Stimulated activated CD4-positive, alpha-beta T cell treated with anti-CD3 and anti-CD28 coated beads, Interleukin-15, amount 100 ng/mL, for 1 hour (primary cell): ENCODE measurements around the gene CRPPA.
"Not testable (repeated sequence)": the region's sequence is repeated elsewhere in the genome, so short reads cannot be mapped to it uniquely, and the experiment has no call there.

Experiments used
- DNase-seq, 2 donors: peaks; one replicate each; pipeline ENCODE4 v3.0.0-alpha.2; 2020; ENCODE audit warnings: low read depth in 1 of 2, low spot score in 1 of 2

Gene CRPPA

GRCh38 chr7:16398146-16399017 lies 23.0 kb downstream of the CRPPA start:
- DNase-seq = no peak

DNA sequence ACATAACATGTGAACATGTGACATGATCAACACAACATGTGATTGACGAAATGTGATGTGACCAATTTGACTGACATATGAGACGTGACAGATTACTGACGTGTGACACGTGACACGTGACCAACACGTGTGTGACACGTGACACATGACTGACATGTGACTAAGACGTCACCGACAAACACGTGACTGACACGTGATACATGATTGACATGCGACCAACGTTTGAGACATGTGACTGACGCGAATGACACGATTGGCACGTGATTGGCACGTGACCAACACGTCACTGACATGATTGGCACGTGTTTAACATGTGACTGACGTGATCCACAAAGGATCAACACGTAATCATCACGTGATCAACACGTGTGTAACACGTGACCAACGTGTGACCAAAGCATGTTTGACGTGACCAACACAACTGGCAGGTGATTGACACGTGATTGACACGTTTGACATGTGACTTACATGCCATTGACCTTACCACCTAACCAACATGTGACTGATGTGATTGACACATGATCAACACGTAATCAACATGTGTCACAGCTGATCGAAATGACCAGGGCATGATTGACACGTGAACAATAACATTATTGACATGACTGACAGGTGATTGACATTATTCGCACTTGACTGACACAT lies 23.7 kb downstream of the CRPPA start:
- no peak for DNase-seq

GRCh38 chr7:16396766-16397500 lies 24.4 kb downstream of the CRPPA start:
- no peak for DNase-seq

GRCh38 chr7:16395121-16395520 lies 26.2 kb downstream of the CRPPA start:
- no peak for DNase-seq

DNA sequence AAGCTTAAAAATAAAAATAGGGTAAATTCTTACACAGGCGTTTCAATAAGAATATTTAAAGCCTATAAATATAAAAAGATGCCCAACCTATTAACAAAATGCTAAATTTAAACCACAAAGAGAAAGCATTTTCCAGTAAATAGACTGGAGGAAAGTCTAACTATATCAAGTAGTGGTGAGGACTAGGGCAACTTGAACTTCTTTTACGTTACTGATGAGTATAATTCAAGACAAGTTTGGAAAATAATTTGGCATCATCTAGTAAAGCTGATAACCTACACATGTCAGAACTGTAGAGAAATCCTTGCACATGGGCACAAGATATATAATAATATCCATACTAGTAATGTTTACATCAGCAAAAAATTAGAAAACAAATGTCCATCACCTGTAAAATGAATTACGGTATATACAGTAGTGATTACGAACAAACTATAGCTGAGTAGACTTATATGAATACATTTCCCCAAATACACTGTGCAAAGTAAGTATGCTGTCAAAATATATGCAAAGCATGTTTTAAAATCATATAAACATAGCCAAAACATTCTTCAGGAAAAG lies 27.4 kb downstream of the CRPPA start:
- no peak for DNase-seq

DNA sequence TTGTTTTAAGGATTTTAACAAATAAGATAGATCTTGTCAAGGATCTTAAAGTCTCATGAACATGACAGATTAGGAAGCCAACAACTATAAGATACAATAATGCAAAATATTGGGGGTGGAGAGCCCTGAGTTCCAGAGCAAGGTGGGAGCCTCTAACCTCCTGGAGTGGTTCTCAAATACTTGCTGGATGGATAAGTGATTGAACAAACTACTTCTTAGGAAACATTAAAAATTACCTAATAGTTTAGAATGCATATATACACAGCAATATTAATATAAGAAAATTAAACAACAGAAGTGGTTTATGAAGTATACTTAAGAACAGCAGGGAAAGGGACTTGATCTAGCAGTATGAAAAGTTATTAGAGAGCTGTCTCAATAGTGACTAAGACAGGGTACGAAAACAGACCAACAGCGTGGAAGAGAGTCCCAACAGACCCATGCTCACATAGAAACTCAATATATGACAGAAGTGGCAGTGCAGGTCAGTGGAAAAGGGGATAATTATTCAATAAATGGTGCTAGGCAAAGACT lies 28.3 kb downstream of the CRPPA start:
- DNase-seq = no peak

- not testable (repeated sequence) for DNase-seq
These were observed 37.6 kb downstream of the CRPPA start for GRCh38 chr7:16383786-16384185.

DNA sequence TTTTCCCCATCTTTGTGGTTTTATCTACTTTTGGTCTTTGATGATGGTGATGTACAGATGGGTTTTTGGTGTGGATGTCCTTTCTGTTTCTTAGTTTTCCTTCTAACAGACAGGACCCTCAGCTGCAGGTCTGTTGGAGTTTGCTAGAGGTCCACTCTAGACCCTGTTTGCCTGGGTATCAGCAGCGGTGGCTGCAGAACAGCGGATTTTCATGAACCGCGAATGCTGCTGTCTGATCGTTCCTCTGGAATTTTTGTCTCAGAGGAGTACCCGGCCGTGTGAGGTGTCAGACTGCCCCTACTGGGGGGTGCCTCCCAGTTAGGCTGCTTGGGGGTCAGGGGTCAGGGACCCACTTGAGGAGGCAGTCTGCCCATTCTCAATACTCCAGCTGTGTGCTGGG lies 38.2 kb downstream of the CRPPA start:
- not testable (repeated sequence) for DNase-seq
